ENCODE measurements around the gene LRRTM4.

Gene LRRTM4

GRCh38 chr2:77309725-77310124 is 212.5 kb downstream of the LRRTM4 start:
- no peak for TF ChIP-seq CTCF (conservative IDR thresholded peaks at IDR 0.05; ENCODE audit: low read depth, low read length)
- H3K4me3 ChIP-seq (ENCODE audit: low read depth, low read length), result no peak overlapping the region
- no peak for DNase-seq (ENCODE audit: low read depth)

GRCh38 chr2:77301441-77301840 is 220.7 kb downstream of the LRRTM4 start:
- TF ChIP-seq CTCF (conservative IDR thresholded peaks at IDR 0.05; ENCODE audit: low read depth, low read length), result no peak
- no peak for DNase-seq (ENCODE audit: low read depth)
- no peak overlapping the region for H3K4me3 ChIP-seq (ENCODE audit: low read depth, low read length)

- TF ChIP-seq CTCF (conservative IDR thresholded peaks at IDR 0.05; ENCODE audit: low read depth, low read length), result no peak
Measured at GRCh38 chr2:77296791-77297190, 225.4 kb downstream of the LRRTM4 start.

GRCh38 chr2:77294474-77294873 is 227.7 kb downstream of the LRRTM4 start:
- no peak overlapping the region for H3K4me3 ChIP-seq (ENCODE audit: low read depth, low read length)
- no peak for DNase-seq (ENCODE audit: low read depth)
- no peak for TF ChIP-seq CTCF (conservative IDR thresholded peaks at IDR 0.05; ENCODE audit: low read depth, low read length)

More at GRCh38 chr2:77296791-77297190, 225.4 kb downstream of the LRRTM4 start:
- H3K4me3 ChIP-seq (ENCODE audit: low read depth, low read length), result no peak overlapping the region
- no peak for DNase-seq (ENCODE audit: low read depth)

GRCh38 chr2:77284353-77284752 is 237.8 kb downstream of the LRRTM4 start:
- no peak overlapping the region for H3K4me3 ChIP-seq (ENCODE audit: low read depth, low read length)
- DNase-seq (ENCODE audit: low read depth), result no peak
- TF ChIP-seq CTCF (conservative IDR thresholded peaks at IDR 0.05; ENCODE audit: low read depth, low read length), result no peak

- H3K4me3 ChIP-seq (ENCODE audit: low read depth, low read length), result no peak overlapping the region
- no peak for DNase-seq (ENCODE audit: low read depth)
- TF ChIP-seq CTCF (conservative IDR thresholded peaks at IDR 0.05; ENCODE audit: low read depth, low read length), result no peak
Measured at GRCh38 chr2:77271262-77271661, 250.9 kb downstream of the LRRTM4 start.

- TF ChIP-seq CTCF (conservative IDR thresholded peaks at IDR 0.05; ENCODE audit: low read depth, low read length), result no peak
- no peak for DNase-seq (ENCODE audit: low read depth)
- no peak overlapping the region for H3K4me3 ChIP-seq (ENCODE audit: low read depth, low read length)
Measured at GRCh38 chr2:77270433-77270832, 251.7 kb downstream of the LRRTM4 start.
